NT2/D1 (cell line): ENCODE results near the gene KCTD11.
A peak's percentile ranks its signal among the peaks of the same experiment; 100 is the strongest.

Experiments used
- DNase-seq: peaks from one replicate; pipeline ENCODE4 v3.0.0-alpha.2; 2011; ENCODE audit warnings: low read depth, low spot score
- H3K27me3 ChIP-seq: 2 replicates; pipeline ENCODE4 v1.6.0; 2011; ENCODE audit warnings: mild to moderate bottlenecking; ENCODE audit not compliant: insufficient read length, insufficient read depth
- H3K36me3 ChIP-seq: 2 replicates; pipeline ENCODE4 v1.6.1; 2011; ENCODE audit warnings: mild to moderate bottlenecking, low read length, mixed read lengths; ENCODE audit not compliant: insufficient read depth, insufficient read length
- H3K4me1 ChIP-seq: 2 replicates; pipeline ENCODE4 v1.5.1; 2011; ENCODE audit not compliant: insufficient read depth, insufficient read length
- H3K4me3 ChIP-seq: 2 replicates; pipeline ENCODE4 v1.5.1; 2011; ENCODE audit warnings: low read depth; ENCODE audit not compliant: insufficient read length
- H3K9ac ChIP-seq: 2 replicates; pipeline ENCODE4 v1.6.0; 2011; ENCODE audit warnings: low read depth; ENCODE audit not compliant: insufficient read length
- H3K9me3 ChIP-seq: 2 replicates; pipeline ENCODE4 v1.5.1; 2011; ENCODE audit warnings: mild to moderate bottlenecking, low read length; ENCODE audit not compliant: insufficient read depth
- SUZ12 ChIP-seq: IDR thresholded peaks from 2 replicates; pipeline ENCODE4 v1.6.1; 2011; ENCODE audit not compliant: insufficient read length, insufficient read depth; ENCODE audit errors: extremely low read depth
- YY1 ChIP-seq: IDR thresholded peaks from 2 replicates; pipeline ENCODE4 v1.6.1; 2011; ENCODE audit not compliant: insufficient read length, insufficient read depth
- ZNF274 ChIP-seq: IDR thresholded peaks from 2 replicates; pipeline ENCODE4 v1.6.1; 2011; ENCODE audit warnings: mild to moderate bottlenecking, low read depth, low read length

Gene KCTD11

GRCh38 chr17:7392696-7393612, 41.0 kb downstream of the KCTD11 start:
- Histone ChIP-seq H3K36me3 (peaks cover 47% of the 10 kb centered on the region), H3K27me3 (no peaks in the 10 kb centered on the region), H3K9me3 (no peaks in the 10 kb centered on the region), H3K4me3 (peak overlapping the region; percentile 58), H3K9ac (peak overlapping the region; percentile 76), H3K4me1 (peaks cover 9% of the 10 kb centered on the region)
- DNase-seq = no peak
- TF ChIP-seq YY1 = no peak
- no peak for TF ChIP-seq SUZ12
- TF ChIP-seq ZNF274 = no peak

GRCh38 chr17:7393613-7394451, 41.9 kb downstream of the KCTD11 start:
- peaks cover 9% of the 10 kb centered on the region for H3K4me1 ChIP-seq
- H3K9me3 ChIP-seq = no peaks in the 10 kb centered on the region
- H3K9ac ChIP-seq = peak overlapping the region; percentile 76
- no peaks in the 10 kb centered on the region for H3K27me3 ChIP-seq
- DNase-seq = no peak
- TF ChIP-seq ZNF274 (no peak), YY1 (no peak), SUZ12 (no peak)
- H3K4me3 ChIP-seq = peak overlapping the region; percentile 58
- peaks cover 38% of the 10 kb centered on the region for H3K36me3 ChIP-seq

GRCh38 chr17:7394452-7395191, 42.7 kb downstream of the KCTD11 start, which contains the start of gene PLSCR3:
TSS of gene PLSCR3 (minus strand) at chr17:7394525. CDS start at chr17:7394110, 415 bp downstream.
- no peaks in the 10 kb centered on the region for H3K9me3 ChIP-seq
- H3K4me1 ChIP-seq = peaks cover 9% of the 10 kb centered on the region
- H3K36me3 ChIP-seq = peaks cover 30% of the 10 kb centered on the region
- no peaks in the 10 kb centered on the region for H3K27me3 ChIP-seq
- TF ChIP-seq YY1 = no peak
- no peak for TF ChIP-seq ZNF274
- TF ChIP-seq SUZ12 = no peak
- peak; percentile 67 for DNase-seq
- H3K9ac ChIP-seq = peak within 1 kb of the TSS; percentile 76
- peak within 1 kb of the TSS; percentile 58 for H3K4me3 ChIP-seq

- Histone ChIP-seq H3K9ac (no peak overlapping the region), H3K36me3 (peaks cover 15% of the 10 kb centered on the region), H3K4me1 (peaks cover 1% of the 10 kb centered on the region), H3K9me3 (no peaks in the 10 kb centered on the region), H3K4me3 (no peak overlapping the region), H3K27me3 (no peaks in the 10 kb centered on the region)
- no peak for DNase-seq
- TF ChIP-seq YY1 (no peak), SUZ12 (no peak), ZNF274 (no peak)
Observed at GRCh38 chr17:7396147-7396546, 44.2 kb downstream of the KCTD11 start.

- Histone ChIP-seq H3K4me3 (no peak overlapping the region), H3K27me3 (no peaks in the 10 kb centered on the region), H3K4me1 (no peaks in the 10 kb centered on the region), H3K36me3 (peaks cover 7% of the 10 kb centered on the region), H3K9me3 (no peaks in the 10 kb centered on the region), H3K9ac (no peak overlapping the region)
- TF ChIP-seq SUZ12 (no peak), YY1 (no peak), ZNF274 (no peak)
- DNase-seq = no peak
Observed at GRCh38 chr17:7398612-7399011, 46.6 kb downstream of the KCTD11 start.

GRCh38 chr17:7403043-7403726, 51.2 kb downstream of the KCTD11 start:
- no peak for TF ChIP-seq YY1
- TF ChIP-seq ZNF274 = no peak
- TF ChIP-seq SUZ12 = no peak
- no peaks in the 10 kb centered on the region for H3K9me3 ChIP-seq
- H3K4me1 ChIP-seq = no peaks in the 10 kb centered on the region
- peak overlapping the region; percentile 90 for H3K9ac ChIP-seq
- no peaks in the 10 kb centered on the region for H3K27me3 ChIP-seq
- peak overlapping the region; percentile 68 for H3K4me3 ChIP-seq
- DNase-seq = no peak
- peaks cover 7% of the 10 kb centered on the region for H3K36me3 ChIP-seq
